Left forelimb (tissue), 1 donor: ENCODE results near the gene KASH5.

Experiments used
- DNase-seq: peaks from one replicate; pipeline ENCODE4 v3.0.0-alpha.2; 2018; ENCODE audit warnings: low spot score

KASH5 gene

GRCh38 chr19:49395581-49396407 is 7.7 kb downstream of the KASH5 start:
- DNase-seq: no peak

- no peak for DNase-seq
Observed at GRCh38 chr19:49396738-49397505, 8.9 kb downstream of the KASH5 start.

- no peak for DNase-seq
Observed at GRCh38 chr19:49398001-49398615, 10.1 kb downstream of the KASH5 start.

GRCh38 chr19:49398931-49399330 is 10.9 kb downstream of the KASH5 start:
- DNase-seq: no peak

- no peak for DNase-seq
Observed at GRCh38 chr19:49400029-49400428, 12.0 kb downstream of the KASH5 start.

- DNase-seq: no peak
Observed at GRCh38 chr19:49403404-49404187, 15.5 kb downstream of the KASH5 start.

GRCh38 chr19:49407079-49407478 is 19.0 kb downstream of the KASH5 start:
- DNase-seq: no peak

GRCh38 chr19:49407482-49408015 is 19.5 kb downstream of the KASH5 start:
- no peak for DNase-seq

GRCh38 chr19:49408816-49409440 is 20.9 kb downstream of the KASH5 start:
- no peak for DNase-seq

- no peak for DNase-seq
Observed at GRCh38 chr19:49409441-49410029, 21.5 kb downstream of the KASH5 start.

- DNase-seq: no peak
Observed at GRCh38 chr19:49411681-49412326, 23.8 kb downstream of the KASH5 start.

- no peak for DNase-seq
Observed at GRCh38 chr19:49413348-49413747, 25.3 kb downstream of the KASH5 start.

GRCh38 chr19:49414256-49414655 is 26.2 kb downstream of the KASH5 start:
- no peak for DNase-seq

- no peak for DNase-seq
Observed at GRCh38 chr19:49415102-49415809, 27.2 kb downstream of the KASH5 start.

GRCh38 chr19:49415810-49416200 is 27.8 kb downstream of the KASH5 start:
- no peak for DNase-seq

- no peak for DNase-seq
Observed at GRCh38 chr19:49417088-49417487, 29.0 kb downstream of the KASH5 start.

- DNase-seq: no peak
Observed at GRCh38 chr19:49418511-49418910, 30.5 kb downstream of the KASH5 start.

- no peak for DNase-seq
Observed at GRCh38 chr19:49419173-49419572, 31.1 kb downstream of the KASH5 start.

- DNase-seq: no peak
Observed at GRCh38 chr19:49420227-49420626, 32.2 kb downstream of the KASH5 start.
